Keratinocyte (primary cell): ENCODE data around the gene SLC36A3. TPM values are rescaled to one million over a fixed set of nuclear protein-coding genes. Genes with fewer than 3 reads are reported as not detected.

Experiments used
- DNase-seq: peaks from one replicate; pipeline ENCODE4 v3.0.0-alpha.2; 2011; ENCODE audit warnings: low read depth, missing footprints, low spot score
- FAIRE-seq: peaks from 2 replicates; lab custom pipeline; 2011; peaks lifted over from hg19 to GRCh38; lab: Jason Lieb, UNC
- H2AFZ ChIP-seq: 2 replicates; pipeline ENCODE4 v1.6.0; 2012; ENCODE audit warnings: low read length, control low read depth, inconsistent platforms; ENCODE audit not compliant: control insufficient read depth
- H3K27ac ChIP-seq: 2 replicates; pipeline ENCODE4 v1.5.1; 2011; ENCODE audit warnings: low read length; ENCODE audit not compliant: control insufficient read depth, insufficient read depth
- H3K27me3 ChIP-seq: 3 replicates; pipeline ENCODE4 v1.6.0; 2011; ENCODE audit warnings: low read length; ENCODE audit not compliant: control insufficient read depth, insufficient read depth; ENCODE audit errors: extremely low read depth
- H3K36me3 ChIP-seq, 2 experiments: 2 replicates in 1 of 2; 3 replicates in 1 of 2; pipeline ENCODE4 v1.5.1; 2011; ENCODE audit warnings: low read length in 2 of 2, mild to moderate bottlenecking in 1 of 2; ENCODE audit not compliant: control insufficient read depth in 2 of 2, insufficient read depth in 2 of 2; ENCODE audit errors: extremely low read depth in 1 of 2
- H3K4me1 ChIP-seq: 3 replicates; pipeline ENCODE4 v1.5.1; 2011; ENCODE audit warnings: low read length; ENCODE audit not compliant: control insufficient read depth, insufficient read depth; ENCODE audit errors: extremely low read depth
- H3K4me2 ChIP-seq: 3 replicates; pipeline ENCODE4 v1.6.0; 2011; ENCODE audit warnings: low read depth, low read length; ENCODE audit not compliant: control insufficient read depth, insufficient read depth; ENCODE audit errors: extremely low read depth
- H3K4me3 ChIP-seq, 3 experiments: fragments of 200-600 bp in 1 of 3; sonication (generic) in 1 of 3; 2 replicates in 2 of 3; 3 replicates in 1 of 3; pipeline ENCODE4 v1.5.1; 2011 to 2016; ENCODE audit warnings: low read length in 3 of 3, mild to moderate bottlenecking in 3 of 3, control low read depth in 2 of 3, inconsistent platforms in 1 of 3, low read depth in 1 of 3, mixed read lengths in 1 of 3, mixed run types in 1 of 3, moderate library complexity in 1 of 3; ENCODE audit not compliant: control insufficient read depth in 2 of 3, insufficient read depth in 2 of 3; ENCODE audit errors: extremely low read depth in 1 of 3
- H3K79me2 ChIP-seq: 2 replicates; pipeline ENCODE4 v1.6.0; 2012; ENCODE audit warnings: low read length; ENCODE audit not compliant: control insufficient read depth, insufficient read depth
- H3K9ac ChIP-seq: 3 replicates; pipeline ENCODE4 v1.6.0; 2011; ENCODE audit warnings: low read length; ENCODE audit not compliant: control insufficient read depth, insufficient read depth; ENCODE audit errors: extremely low read depth
- H3K9me1 ChIP-seq: 3 replicates; pipeline ENCODE4 v1.6.0; 2011; ENCODE audit warnings: low read length; ENCODE audit not compliant: control insufficient read depth, insufficient read depth; ENCODE audit errors: extremely low read depth
- H3K9me3 ChIP-seq: 2 replicates; pipeline ENCODE4 v1.5.1; 2012; ENCODE audit warnings: low read depth, low read length; ENCODE audit not compliant: control insufficient read depth
- H4K20me1 ChIP-seq: 3 replicates; pipeline ENCODE4 v1.6.0; 2011; ENCODE audit warnings: low read length; ENCODE audit not compliant: control insufficient read depth, insufficient read depth; ENCODE audit errors: extremely low read depth
- CTCF ChIP-seq, 3 experiments: IDR thresholded peaks in 1 of 3; conservative IDR thresholded peaks in 1 of 3; optimal IDR thresholded peaks in 1 of 3; 2 replicates in 2 of 3; 3 replicates in 1 of 3; pipeline versions ENCODE3 to v1.5.1; 2011; ENCODE audit warnings: low read length in 3 of 3, mild to moderate bottlenecking in 3 of 3, moderate library complexity in 2 of 3, control low read depth in 1 of 3, inconsistent platforms in 1 of 3; ENCODE audit not compliant: insufficient read depth in 2 of 3; ENCODE audit errors: extremely low read depth in 1 of 3
- EZH2 ChIP-seq: IDR thresholded peaks from one replicate; pipeline ENCODE4 v1.6.1; 2012; ENCODE audit warnings: inconsistent platforms, mild to moderate bottlenecking, low read length, moderate library complexity
- dilution Hi-C: fragments of 300-500 bp; cut with MboI; formaldehyde crosslinking; loops from one replicate; pipeline ENCODE4 v1.7.0; 2020; ENCODE audit warnings: low sequenced_read_pairs; ENCODE audit not compliant: extremely low pct_ligation_motif_present
- polyA plus RNA-seq, 5 experiments: library from polyadenylated mRNA; depleted of rRNA in 3 of 5; stranded (reverse) in 3 of 5; stranded (forward) in 1 of 5; unstranded in 1 of 5; fragments of >200 nt; gene quantifications; 1 replicate in 1 of 5; 2 replicates in 3 of 5; 3 replicates in 1 of 5; pipeline versions ENCODE4 v1.2.1 to v1.2.3, GENCODE V29; 2011 to 2012; ENCODE audit warnings: missing spikeins in 2 of 5, low read depth in 1 of 5, low replicate concordance in 1 of 5

Gene SLC36A3
- polyA plus RNA-seq, 1 donor (not counting 4 experiments of a cell fraction or from before 2014, with no cell fraction given): not detected

- H3K4me2 ChIP-seq: no peak overlapping the region
- H3K9me1 ChIP-seq: no peaks in the 10 kb centered on the region
- no peak overlapping the region for H2AFZ ChIP-seq
- H4K20me1 ChIP-seq: no peaks in the 10 kb centered on the region
- H3K9me3 ChIP-seq: no peaks in the 10 kb centered on the region
- FAIRE-seq: no peak
- H3K79me2 ChIP-seq: no peaks in the 10 kb centered on the region
- no peaks in the 10 kb centered on the region for H3K4me1 ChIP-seq
- no peak overlapping the region for H3K27ac ChIP-seq
- peak; percentile 11 to 57 (median 33) for TF ChIP-seq CTCF (optimal IDR thresholded peaks at IDR 0.05 in 1 of 3, IDR thresholded peaks at IDR 0.05 in 1 of 3, conservative IDR thresholded peaks at IDR 0.05 in 1 of 3; ENCODE audit: extremely low read depth in 1 of 3, insufficient read depth in 2 of 3, low read length in 3 of 3)
- no peak for TF ChIP-seq EZH2
- H3K36me3 ChIP-seq: no peaks in the 10 kb centered on the region
- dilution Hi-C loops: no loop called here
- no peaks in the 10 kb centered on the region for H3K27me3 ChIP-seq
- no peak overlapping the region for H3K9ac ChIP-seq
- no peak overlapping the region for H3K4me3 ChIP-seq
- no peak for DNase-seq
These were observed 15.5 kb upstream of the SLC36A3 start for GRCh38 chr5:151318850-151319732.

- no peaks in the 10 kb centered on the region for H3K79me2 ChIP-seq
- no peak overlapping the region for H3K9ac ChIP-seq
- H3K36me3 ChIP-seq: no peaks in the 10 kb centered on the region
- FAIRE-seq (no peak), DNase-seq (no peak)
- H3K4me2 ChIP-seq: no peak overlapping the region
- dilution Hi-C loops: no loop called here
- no peaks in the 10 kb centered on the region for H3K4me1 ChIP-seq
- no peaks in the 10 kb centered on the region for H3K9me3 ChIP-seq
- no peaks in the 10 kb centered on the region for H3K9me1 ChIP-seq
- H4K20me1 ChIP-seq: no peaks in the 10 kb centered on the region
- H2AFZ ChIP-seq: no peak overlapping the region
- H3K4me3 ChIP-seq: no peak overlapping the region
- no peak overlapping the region for H3K27ac ChIP-seq
- no peak for TF ChIP-seq EZH2
- TF ChIP-seq CTCF (optimal IDR thresholded peaks at IDR 0.05 in 1 of 3, IDR thresholded peaks at IDR 0.05 in 1 of 3, conservative IDR thresholded peaks at IDR 0.05 in 1 of 3; ENCODE audit: extremely low read depth in 1 of 3, insufficient read depth in 2 of 3, low read length in 3 of 3): no peak
- H3K27me3 ChIP-seq: no peaks in the 10 kb centered on the region
These were observed 14.3 kb upstream of the SLC36A3 start for GRCh38 chr5:151317871-151318270.
